Hepatocyte (in vitro differentiated cells): ENCODE results near the gene SNRNP27.

Source experiments
- CTCF ChIP-seq: fragments of 200-600 bp; sonication (generic); IDR thresholded peaks from 2 replicates; pipeline ENCODE4 v1.5.1; 2016; ENCODE audit warnings: antibody characterized with exemption, mild to moderate bottlenecking; ENCODE audit not compliant: poor library complexity
- EZH2 ChIP-seq: fragments of 200-600 bp; sonication (generic); IDR thresholded peaks from 2 replicates; pipeline ENCODE4 v1.6.1; 2016; ENCODE audit warnings: antibody characterized with exemption, mild to moderate bottlenecking, borderline replicate concordance
- EZH2phosphoT487 ChIP-seq: fragments of 200-600 bp; sonication (generic); IDR thresholded peaks from one replicate; pipeline ENCODE4 v1.6.1; 2018; ENCODE audit warnings: antibody characterized with exemption, mild to moderate bottlenecking, low read depth, moderate library complexity; ENCODE audit not compliant: unreplicated experiment, severe bottlenecking

- TF ChIP-seq CTCF (no peak), EZH2 (no peak), EZH2phosphoT487 (no peak)
Observed at GRCh38 chr2:69893684-69894551, at the start of gene SNRNP27.
